HepG2 (cell line): ENCODE results near the gene PTMA. TPM values are rescaled to one million over a fixed set of nuclear protein-coding genes. Genes with fewer than 3 reads are reported as not detected.

Experiments used
- HIC2 ChIP-seq: sonication (generic); formaldehyde crosslinking; IDR thresholded peaks from 2 replicates; pipeline ENCODE4 v1.9.0; 2022; ENCODE audit warnings: low read depth, missing genetic modification reagents
- NFYB ChIP-seq: sonication (generic); formaldehyde crosslinking; IDR thresholded peaks from 2 replicates; pipeline ENCODE4 v1.4.0; 2020; ENCODE audit warnings: missing genetic modification reagents
- THAP11 ChIP-seq: IDR thresholded peaks from 2 replicates; pipeline ENCODE4 v1.6.1; 2016; ENCODE audit warnings: missing biosample characterization, missing genetic modification reagents
- ZBTB7A ChIP-seq: sonication (generic); formaldehyde crosslinking; IDR thresholded peaks from 2 replicates; pipeline ENCODE4 v1.8.0; 2022; ENCODE audit warnings: mild to moderate bottlenecking, missing genetic modification reagents
- ZGPAT ChIP-seq: IDR thresholded peaks from 2 replicates; pipeline ENCODE4 v1.6.1; 2016; ENCODE audit warnings: mild to moderate bottlenecking
- ZHX2 ChIP-seq, 2 experiments: sonication (generic) in 1 of 2; formaldehyde crosslinking in 1 of 2; IDR thresholded peaks; 2 replicates each; pipeline versions ENCODE4 v1.6.1 to v1.9.0; 2014 to 2022; ENCODE audit warnings: antibody characterized with exemption in 1 of 2, borderline replicate concordance in 1 of 2, inconsistent platforms in 1 of 2, low read depth in 1 of 2, missing genetic modification reagents in 1 of 2
- ZKSCAN5 ChIP-seq: sonication (generic); formaldehyde crosslinking; IDR thresholded peaks from 2 replicates; pipeline ENCODE4 v1.5.1; 2020; ENCODE audit warnings: mild to moderate bottlenecking, missing genetic modification reagents
- ZNF430 ChIP-seq: sonication (generic); formaldehyde crosslinking; IDR thresholded peaks from 2 replicates; pipeline ENCODE4 v1.9.0; 2021; ENCODE audit warnings: mild to moderate bottlenecking, missing genetic modification reagents
- ZNF460 ChIP-seq: sonication (generic); formaldehyde crosslinking; IDR thresholded peaks from 2 replicates; pipeline ENCODE4 v1.5.1; 2020; ENCODE audit warnings: missing genetic modification reagents, mild to moderate bottlenecking, borderline replicate concordance
- ZNF678 ChIP-seq: sonication (generic); formaldehyde crosslinking; IDR thresholded peaks from 2 replicates; pipeline ENCODE4 v1.4.0; 2020; ENCODE audit warnings: mild to moderate bottlenecking, missing genetic modification reagents
- ZNF792 ChIP-seq: IDR thresholded peaks from 2 replicates; pipeline ENCODE4 v1.6.1; 2016
- polyA plus RNA-seq, 8 experiments: library from polyadenylated mRNA; depleted of rRNA in 3 of 8; stranded (reverse) in 7 of 8; unstranded in 1 of 8; fragments of >200 nt; fragmentation: Illumina TruSeq in 4 of 8; extraction: Trizol in 4 of 8; gene quantifications; 2 replicates each; pipeline versions ENCODE4 v1.2.1 to v1.2.3, GENCODE V29; 2011 to 2016; ENCODE audit warnings: low read depth in 4 of 8, missing spikeins in 1 of 8, mixed read lengths in 1 of 8; ENCODE audit not compliant: insufficient read depth in 1 of 8
- total RNA-seq, 5 experiments: library from RNA; depleted of rRNA; stranded (reverse); fragments of >200 nt; fragmentation: Illumina TruSeq; extraction: Trizol; gene quantifications; 2 replicates each; pipeline ENCODE4 v1.2.3, GENCODE V29; 2016; ENCODE audit warnings: low read depth in 1 of 5
- TF ChIP-seq, protein P1 (sequence below): sonication (generic); formaldehyde crosslinking; IDR thresholded peaks from 2 replicates; pipeline ENCODE4 v1.5.0; 2020; ENCODE audit warnings: missing genetic modification reagents
- TF ChIP-seq, protein P2 (sequence below): sonication (generic); formaldehyde crosslinking; IDR thresholded peaks from 2 replicates; pipeline ENCODE4 v1.8.1; 2023; ENCODE audit warnings: missing genetic modification reagents, mild to moderate bottlenecking, borderline replicate concordance

Gene PTMA
- total and polyA plus RNA-seq, 2 of the 13 experiments (the other 11 are each of a cell fraction or from before 2014, with no cell fraction given): 190 to 1,086 TPM

- TF ChIP-seq ZNF678 (CRISPR knock-in tag) (no peak), NFYB (CRISPR knock-in tag) (no peak), ZBTB7A (CRISPR knock-in tag) (peak; percentile 18; the same call in 1 of the 2 replicates), ZNF460 (CRISPR knock-in tag) (no peak), THAP11 (CRISPR knock-in tag) (peak; percentile 76), ZKSCAN5 (CRISPR knock-in tag) (0 out of 2 replicates have a peak, but pooled peaks have one; percentile 31), HIC2 (CRISPR knock-in tag) (peak; percentile 89; the same call in 1 of the 2 replicates), ZNF792 (CRISPR knock-in tag) (no peak), ZHX2 (IDR thresholded peaks at IDR 0.05; ENCODE audit: low read depth) (no peak), ZHX2 (CRISPR knock-in tag; IDR thresholded peaks at IDR 0.05; ENCODE audit: borderline replicate concordance) (no peak), ZNF430 (peak; percentile 14; the same call in 1 of the 2 replicates), ZGPAT (CRISPR knock-in tag) (0 out of 2 replicates have a peak, but pooled peaks have one; percentile 39)
- TF ChIP-seq, protein P1, sequence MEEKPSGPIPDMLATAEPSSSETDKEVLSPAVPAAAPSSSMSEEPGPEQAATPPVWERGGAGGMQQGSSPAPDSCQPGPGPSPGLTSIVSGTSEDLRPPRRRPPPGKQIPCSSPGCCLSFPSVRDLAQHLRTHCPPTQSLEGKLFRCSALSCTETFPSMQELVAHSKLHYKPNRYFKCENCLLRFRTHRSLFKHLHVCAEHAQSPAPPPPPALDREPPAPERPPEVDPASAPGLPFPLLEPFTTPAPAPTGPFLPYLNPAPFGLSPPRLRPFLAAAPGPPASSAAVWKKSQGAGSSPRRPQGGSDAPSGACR: no peak
- TF ChIP-seq, protein P2, sequence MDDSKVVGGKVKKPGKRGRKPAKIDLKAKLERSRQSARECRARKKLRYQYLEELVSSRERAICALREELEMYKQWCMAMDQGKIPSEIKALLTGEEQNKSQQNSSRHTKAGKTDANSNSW (CRISPR knock-in tag): no peak
These were observed 22.8 kb upstream of the PTMA start (continued) for GRCh38 chr2:231685349-231686191.
